ENCODE measurements around the gene CASP7.

CASP7 gene

GRCh38 chr10:113718969-113719822 is 39.5 kb downstream of the CASP7 start:
- H3K27ac Mint-ChIP-seq, result no peak overlapping the region

GRCh38 chr10:113720386-113720785 is 40.7 kb downstream of the CASP7 start:
- H3K27me3 Mint-ChIP-seq, result no peaks in the 10 kb centered on the region
- peaks cover 34% of the 10 kb centered on the region for H3K36me3 Mint-ChIP-seq
- H3K9me3 Mint-ChIP-seq, result no peaks in the 10 kb centered on the region
- no peak overlapping the region for H3K4me3 Mint-ChIP-seq
- H3K4me1 Mint-ChIP-seq, result no peaks in the 10 kb centered on the region
- H3K27ac Mint-ChIP-seq, result no peak overlapping the region

More at GRCh38 chr10:113718969-113719822, 39.5 kb downstream of the CASP7 start:
- Mint-ChIP-seq H3K4me1 (no peaks in the 10 kb centered on the region), H3K9me3 (no peaks in the 10 kb centered on the region), H3K4me3 (no peak overlapping the region), H3K27me3 (no peaks in the 10 kb centered on the region), H3K36me3 (peaks cover 27% of the 10 kb centered on the region)

GRCh38 chr10:113732160-113732881 is 52.6 kb downstream of the CASP7 start:
- Mint-ChIP-seq H3K27me3 (no peaks in the 10 kb centered on the region), H3K4me1 (no peaks in the 10 kb centered on the region), H3K9me3 (peaks cover 4% of the 10 kb centered on the region), H3K27ac (no peak overlapping the region), H3K4me3 (no peak overlapping the region), H3K36me3 (peaks cover 17% of the 10 kb centered on the region)

GRCh38 chr10:113732966-113733365 is 53.3 kb downstream of the CASP7 start:
- Mint-ChIP-seq H3K27me3 (no peaks in the 10 kb centered on the region), H3K36me3 (peaks cover 15% of the 10 kb centered on the region), H3K9me3 (peaks cover 4% of the 10 kb centered on the region), H3K4me3 (no peak overlapping the region), H3K4me1 (no peaks in the 10 kb centered on the region), H3K27ac (no peak overlapping the region)

GRCh38 chr10:113733635-113734034 is 53.9 kb downstream of the CASP7 start:
- Mint-ChIP-seq H3K27ac (no peak overlapping the region), H3K4me1 (no peaks in the 10 kb centered on the region), H3K27me3 (no peaks in the 10 kb centered on the region), H3K4me3 (no peak overlapping the region), H3K9me3 (peaks cover 4% of the 10 kb centered on the region), H3K36me3 (peaks cover 9% of the 10 kb centered on the region)

GRCh38 chr10:113735913-113736312 is 56.2 kb downstream of the CASP7 start:
- H3K4me1 Mint-ChIP-seq, result no peaks in the 10 kb centered on the region

GRCh38 chr10:113736576-113736975 is 56.9 kb downstream of the CASP7 start:
- H3K9me3 Mint-ChIP-seq, result no peaks in the 10 kb centered on the region
- H3K36me3 Mint-ChIP-seq, result no peaks in the 10 kb centered on the region
- no peak overlapping the region for H3K4me3 Mint-ChIP-seq
- no peaks in the 10 kb centered on the region for H3K4me1 Mint-ChIP-seq
- no peak overlapping the region for H3K27ac Mint-ChIP-seq
- H3K27me3 Mint-ChIP-seq, result peaks cover 2% of the 10 kb centered on the region

More at GRCh38 chr10:113735913-113736312, 56.2 kb downstream of the CASP7 start:
- H3K4me3 Mint-ChIP-seq, result no peak overlapping the region
- peaks cover 2% of the 10 kb centered on the region for H3K27me3 Mint-ChIP-seq
- no peaks in the 10 kb centered on the region for H3K9me3 Mint-ChIP-seq
- H3K27ac Mint-ChIP-seq, result no peak overlapping the region
- H3K36me3 Mint-ChIP-seq, result no peaks in the 10 kb centered on the region

- no peak overlapping the region for H3K27ac Mint-ChIP-seq
- H3K27me3 Mint-ChIP-seq, result peaks cover 6% of the 10 kb centered on the region
- no peaks in the 10 kb centered on the region for H3K36me3 Mint-ChIP-seq
- no peaks in the 10 kb centered on the region for H3K9me3 Mint-ChIP-seq
- H3K4me1 Mint-ChIP-seq, result no peaks in the 10 kb centered on the region
- H3K4me3 Mint-ChIP-seq, result no peak overlapping the region
Measured at GRCh38 chr10:113739031-113739430, 59.3 kb downstream of the CASP7 start.

- Mint-ChIP-seq H3K9me3 (no peaks in the 10 kb centered on the region), H3K27me3 (peaks cover 9% of the 10 kb centered on the region), H3K27ac (no peak overlapping the region), H3K4me1 (no peaks in the 10 kb centered on the region), H3K36me3 (no peaks in the 10 kb centered on the region), H3K4me3 (no peak overlapping the region)
Measured at GRCh38 chr10:113739577-113739976, 59.9 kb downstream of the CASP7 start.

- Mint-ChIP-seq H3K9me3 (no peaks in the 10 kb centered on the region), H3K27me3 (peaks cover 10% of the 10 kb centered on the region), H3K27ac (no peak overlapping the region), H3K4me3 (no peak overlapping the region), H3K36me3 (no peaks in the 10 kb centered on the region), H3K4me1 (no peaks in the 10 kb centered on the region)
Measured at GRCh38 chr10:113740850-113741249, 61.1 kb downstream of the CASP7 start.

GRCh38 chr10:113742466-113742865 is 62.8 kb downstream of the CASP7 start:
- Mint-ChIP-seq H3K4me1 (no peaks in the 10 kb centered on the region), H3K36me3 (no peaks in the 10 kb centered on the region), H3K9me3 (no peaks in the 10 kb centered on the region), H3K27ac (no peak overlapping the region), H3K4me3 (no peak overlapping the region), H3K27me3 (peaks cover 13% of the 10 kb centered on the region)

GRCh38 chr10:113743594-113743993 is 63.9 kb downstream of the CASP7 start:
- no peaks in the 10 kb centered on the region for H3K9me3 Mint-ChIP-seq
- H3K4me1 Mint-ChIP-seq, result no peaks in the 10 kb centered on the region
- H3K4me3 Mint-ChIP-seq, result no peak overlapping the region
- H3K27ac Mint-ChIP-seq, result no peak overlapping the region
- no peaks in the 10 kb centered on the region for H3K36me3 Mint-ChIP-seq
- H3K27me3 Mint-ChIP-seq, result peaks cover 13% of the 10 kb centered on the region

GRCh38 chr10:113745374-113745773 is 65.7 kb downstream of the CASP7 start:
- no peak overlapping the region for H3K4me3 Mint-ChIP-seq
- no peaks in the 10 kb centered on the region for H3K4me1 Mint-ChIP-seq
- peaks cover 13% of the 10 kb centered on the region for H3K27me3 Mint-ChIP-seq
- no peak overlapping the region for H3K27ac Mint-ChIP-seq
- no peaks in the 10 kb centered on the region for H3K9me3 Mint-ChIP-seq
- H3K36me3 Mint-ChIP-seq, result no peaks in the 10 kb centered on the region

GRCh38 chr10:113746217-113746957 is 66.7 kb downstream of the CASP7 start:
- no peak overlapping the region for H3K27ac Mint-ChIP-seq
- peaks cover 11% of the 10 kb centered on the region for H3K27me3 Mint-ChIP-seq
- H3K36me3 Mint-ChIP-seq, result no peaks in the 10 kb centered on the region
- H3K4me3 Mint-ChIP-seq, result no peak overlapping the region
- no peaks in the 10 kb centered on the region for H3K9me3 Mint-ChIP-seq
- no peaks in the 10 kb centered on the region for H3K4me1 Mint-ChIP-seq

GRCh38 chr10:113751181-113751732 is 71.5 kb downstream of the CASP7 start, which contains the start of gene PLEKHS1:
Gene PLEKHS1 (plus strand): TSS chr10:113751682. CDS start chr10:113755278, 3,596 bp downstream.
- no peak within 1 kb of the TSS for H3K4me3 Mint-ChIP-seq
- H3K36me3 Mint-ChIP-seq, result no peaks in the 10 kb centered on the region
- no peaks in the 10 kb centered on the region for H3K9me3 Mint-ChIP-seq
- no peaks in the 10 kb centered on the region for H3K4me1 Mint-ChIP-seq
- peaks cover 10% of the 10 kb centered on the region for H3K27me3 Mint-ChIP-seq
- H3K27ac Mint-ChIP-seq, result no peak within 1 kb of the TSS

Data from activated naive CD4-positive, alpha-beta T cell treated with anti-CD3 and anti-CD28 coated beads, Interleukin-2, amount 50 U/mL, for 24 hours (primary cell).